Mesenchymal stem cell (in vitro differentiated cells and primary cell): Measurements from ENCODE around the gene MAP3K20.

ENCODE experiments used
- DNase-seq: peaks from one replicate; pipeline ENCODE4 v3.0.0-alpha.2; 2013
- H2AFZ ChIP-seq: one replicate; pipeline ENCODE4 v1.6.1; 2013; ENCODE audit warnings: low read depth, mild to moderate bottlenecking, control low read depth, inconsistent platforms, low read length, moderate library complexity
- H2AK5ac ChIP-seq: 2 replicates; pipeline ENCODE4 v1.6.1; 2013; ENCODE audit warnings: low read length, moderate library complexity, mild to moderate bottlenecking, inconsistent platforms; ENCODE audit not compliant: severe bottlenecking
- H2BK120ac ChIP-seq: one replicate; pipeline ENCODE4 v1.6.1; 2013; ENCODE audit warnings: low read depth, mild to moderate bottlenecking, inconsistent platforms, low read length, moderate library complexity
- H2BK12ac ChIP-seq, 2 experiments: one replicate each; pipeline ENCODE4 v1.6.1; 2013; ENCODE audit warnings: inconsistent platforms in 2 of 2, low read length in 2 of 2, mild to moderate bottlenecking in 2 of 2, moderate library complexity in 2 of 2, control low read depth in 1 of 2
- H2BK15ac ChIP-seq: one replicate; pipeline ENCODE4 v1.6.1; 2013; ENCODE audit warnings: mild to moderate bottlenecking, low read depth, inconsistent platforms; ENCODE audit not compliant: poor library complexity, severe bottlenecking
- H2BK5ac ChIP-seq: 2 replicates; pipeline ENCODE4 v1.6.1; 2013; ENCODE audit warnings: low read depth, mild to moderate bottlenecking, low read length, control low read depth, inconsistent platforms; ENCODE audit not compliant: poor library complexity, severe bottlenecking
- H3K14ac ChIP-seq, 2 experiments: one replicate each; pipeline ENCODE4 v1.6.1; 2013; ENCODE audit warnings: inconsistent platforms in 2 of 2, low read length in 2 of 2, control low read depth in 1 of 2, mild to moderate bottlenecking in 1 of 2, moderate library complexity in 1 of 2
- H3K18ac ChIP-seq, 2 experiments: one replicate each; pipeline ENCODE4 v1.6.1; 2013; ENCODE audit warnings: inconsistent platforms in 2 of 2, low read length in 2 of 2, control low read depth in 1 of 2, low read depth in 1 of 2, mild to moderate bottlenecking in 1 of 2
- H3K23ac ChIP-seq, 2 experiments: one replicate each; pipeline ENCODE4 v1.6.1; 2013; ENCODE audit warnings: inconsistent platforms in 2 of 2, low read length in 2 of 2, mild to moderate bottlenecking in 2 of 2, moderate library complexity in 2 of 2, control low read depth in 1 of 2
- H3K27ac ChIP-seq: 2 replicates; pipeline ENCODE4 v1.5.1; 2013; ENCODE audit warnings: mild to moderate bottlenecking, moderate library complexity, low read length, control low read depth, inconsistent platforms; ENCODE audit not compliant: poor library complexity, severe bottlenecking
- H3K27me3 ChIP-seq, 2 experiments: 2 replicates each; pipeline versions ENCODE4 v1.6.1 to v1.7.0; 2013; ENCODE audit warnings: low read length in 2 of 2, mild to moderate bottlenecking in 2 of 2, moderate library complexity in 2 of 2, control low read depth in 1 of 2, inconsistent platforms in 1 of 2; ENCODE audit not compliant: control insufficient read depth in 1 of 2, insufficient read depth in 1 of 2
- H3K36me3 ChIP-seq, 2 experiments: 2 replicates each; pipeline versions ENCODE4 v1.6.1 to v1.7.0; 2013; ENCODE audit warnings: low read length in 2 of 2, control low read depth in 1 of 2, inconsistent platforms in 1 of 2, low read depth in 1 of 2, mild to moderate bottlenecking in 1 of 2; ENCODE audit not compliant: insufficient read depth in 2 of 2, control insufficient read depth in 1 of 2
- H3K4ac ChIP-seq, 2 experiments: one replicate each; pipeline ENCODE4 v1.6.1; 2013; ENCODE audit warnings: inconsistent platforms in 2 of 2, low read length in 2 of 2, mild to moderate bottlenecking in 2 of 2, moderate library complexity in 2 of 2, control low read depth in 1 of 2, low read depth in 1 of 2
- H3K4me1 ChIP-seq: 2 replicates; pipeline ENCODE4 v1.6.1; 2013; ENCODE audit warnings: low read depth, low read length, control low read depth; ENCODE audit not compliant: control insufficient read depth, insufficient read depth
- H3K4me2 ChIP-seq: 2 replicates; pipeline ENCODE4 v1.6.1; 2013; ENCODE audit warnings: low read length, mild to moderate bottlenecking, inconsistent platforms; ENCODE audit not compliant: poor library complexity, severe bottlenecking
- H3K4me3 ChIP-seq, 2 experiments: 2 replicates each; pipeline versions ENCODE4 v1.5.1 to v1.7.0; 2013; ENCODE audit warnings: low read length in 2 of 2, mild to moderate bottlenecking in 2 of 2, control low read depth in 1 of 2, low read depth in 1 of 2; ENCODE audit not compliant: insufficient read depth in 1 of 2
- H3K79me1 ChIP-seq: replicated peaks from 2 replicates; pipeline ENCODE4 v1.6.1; 2013; ENCODE audit warnings: mild to moderate bottlenecking, control low read depth, low read length, inconsistent platforms; ENCODE audit not compliant: poor library complexity, severe bottlenecking
- H3K9ac ChIP-seq: 2 replicates; pipeline ENCODE4 v1.7.0; 2013; ENCODE audit warnings: mild to moderate bottlenecking, low read length, moderate library complexity
- H3K9me3 ChIP-seq: 2 replicates; pipeline ENCODE4 v1.7.0; 2013; ENCODE audit warnings: mild to moderate bottlenecking, low read length; ENCODE audit not compliant: control insufficient read depth
- H4K8ac ChIP-seq: one replicate; pipeline ENCODE4 v1.6.1; 2013; ENCODE audit warnings: inconsistent platforms, mild to moderate bottlenecking, low read length, moderate library complexity
- H4K91ac ChIP-seq: one replicate; pipeline ENCODE4 v1.6.1; 2013; ENCODE audit warnings: mild to moderate bottlenecking, low read length, inconsistent platforms
- WGBS: methylation state at CpG from one replicate; pipeline ENCODE4 v1.1.7; 2013; ENCODE audit warnings: mixed read lengths; 5-methylcytosine and 5-hydroxymethylcytosine counted together

Gene MAP3K20

DNA sequence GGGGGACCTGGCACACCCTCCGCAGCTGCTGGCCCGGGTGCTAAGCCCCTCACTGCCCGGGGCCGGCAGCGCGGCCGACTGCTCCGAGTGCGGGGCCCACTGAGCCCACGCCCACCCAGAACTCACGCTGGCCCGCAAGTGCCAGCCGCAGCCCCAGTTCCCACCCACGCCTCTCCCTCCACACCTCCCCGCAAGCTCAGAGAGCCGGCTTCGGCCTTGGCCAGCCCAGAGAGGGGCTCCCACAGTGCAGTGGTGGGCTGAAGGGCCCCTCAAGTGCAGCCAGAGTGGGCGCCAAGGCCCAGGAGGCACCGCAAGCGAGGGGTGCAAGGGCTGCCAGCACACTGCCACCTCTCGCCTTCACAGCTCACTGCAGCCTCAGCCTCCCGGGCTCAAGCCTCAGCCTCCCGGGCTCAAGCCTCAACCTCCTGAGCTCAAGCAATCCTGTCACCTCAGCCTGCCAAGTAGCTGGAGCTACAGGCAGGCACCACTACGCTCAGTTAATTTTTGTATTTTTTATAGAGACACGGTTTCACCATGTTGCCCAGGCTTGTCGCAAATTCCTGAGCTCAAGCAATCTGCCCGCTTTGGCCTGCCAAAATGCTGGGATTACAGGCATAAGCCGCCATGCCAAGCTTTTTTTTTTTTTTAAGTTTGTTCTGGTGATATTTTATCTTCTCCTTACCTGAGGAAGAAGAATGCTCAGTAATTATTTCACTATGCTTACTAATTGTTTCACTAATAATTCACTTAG lies 207.3 kb downstream of the MAP3K20 start:
- Histone ChIP-seq H2BK120ac (no peak overlapping the region), H2BK15ac (no peak overlapping the region), H3K9ac (no peak overlapping the region), H4K8ac (no peak overlapping the region), H3K4me1 (no peaks in the 10 kb centered on the region), H3K4me2 (no peak overlapping the region), H3K36me3 (no peaks in the 10 kb centered on the region), H4K91ac (no peak overlapping the region), H2BK12ac (no peak overlapping the region), H2AK5ac (no peak overlapping the region), H3K14ac (no peak overlapping the region), H3K27me3 (no peaks in the 10 kb centered on the region), H3K4ac (no peak overlapping the region), H3K4me3 (no peak overlapping the region), H3K23ac (no peak overlapping the region), H3K79me1 (no peaks in the 10 kb centered on the region), H2BK5ac (no peak overlapping the region), H3K9me3 (no peaks in the 10 kb centered on the region), H3K27ac (no peak overlapping the region), H3K18ac (no peak overlapping the region), H2AFZ (no peak overlapping the region)
- no peak for DNase-seq
- WGBS = 93% methylated on average over 27 of the region's 28 CpGs

DNA sequence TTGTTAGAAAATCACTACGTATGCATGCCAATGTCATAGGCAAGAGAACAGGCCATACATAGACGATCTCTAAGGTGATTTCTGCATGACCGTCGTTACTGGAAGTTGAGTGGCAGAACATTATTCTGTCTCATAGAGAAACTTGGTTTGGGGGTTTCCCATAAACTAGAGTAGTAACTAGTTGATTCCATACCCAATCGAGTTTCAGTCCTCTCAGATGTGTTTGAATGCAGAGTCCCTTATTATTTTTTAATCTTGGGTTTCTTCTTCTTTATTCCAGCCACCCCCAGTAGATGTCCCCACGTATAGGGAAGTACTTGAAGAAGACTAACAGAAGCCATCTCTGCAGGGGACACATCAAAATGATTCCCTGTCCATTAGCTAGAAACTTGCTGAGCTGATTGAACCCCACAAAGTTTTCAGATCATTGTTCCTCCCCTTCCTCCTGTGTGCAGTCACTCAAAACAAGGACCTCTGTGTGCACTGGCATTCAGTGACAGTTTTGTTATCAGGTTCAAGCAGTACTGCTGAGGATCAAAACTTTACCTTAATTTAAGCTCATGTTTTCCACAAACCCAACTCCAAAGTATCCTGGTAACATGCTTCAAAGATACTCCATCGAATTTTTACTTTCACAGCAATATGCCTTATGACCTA lies 210.6 kb downstream of the MAP3K20 start:
- H3K9me3 ChIP-seq = no peaks in the 10 kb centered on the region
- no peak overlapping the region for H2BK12ac ChIP-seq
- no peak overlapping the region for H3K18ac ChIP-seq
- no peak overlapping the region for H3K9ac ChIP-seq
- no peak overlapping the region for H2BK5ac ChIP-seq
- WGBS = 83% methylated on average over 6 of the region's 7 CpGs
- no peak overlapping the region for H3K23ac ChIP-seq
- H3K27me3 ChIP-seq = no peaks in the 10 kb centered on the region
- no peak overlapping the region for H3K14ac ChIP-seq
- no peak overlapping the region for H2AFZ ChIP-seq
- H3K4me2 ChIP-seq = no peak overlapping the region
- H2AK5ac ChIP-seq = no peak overlapping the region
- H4K91ac ChIP-seq = no peak overlapping the region
- no peak for DNase-seq
- no peak overlapping the region for H2BK120ac ChIP-seq
- no peak overlapping the region for H2BK15ac ChIP-seq
- no peak overlapping the region for H3K27ac ChIP-seq
- no peak overlapping the region for H4K8ac ChIP-seq
- H3K79me1 ChIP-seq = no peaks in the 10 kb centered on the region
- no peaks in the 10 kb centered on the region for H3K4me1 ChIP-seq
- H3K4ac ChIP-seq = no peak overlapping the region
- H3K36me3 ChIP-seq = no peaks in the 10 kb centered on the region
- H3K4me3 ChIP-seq = no peak overlapping the region

DNA sequence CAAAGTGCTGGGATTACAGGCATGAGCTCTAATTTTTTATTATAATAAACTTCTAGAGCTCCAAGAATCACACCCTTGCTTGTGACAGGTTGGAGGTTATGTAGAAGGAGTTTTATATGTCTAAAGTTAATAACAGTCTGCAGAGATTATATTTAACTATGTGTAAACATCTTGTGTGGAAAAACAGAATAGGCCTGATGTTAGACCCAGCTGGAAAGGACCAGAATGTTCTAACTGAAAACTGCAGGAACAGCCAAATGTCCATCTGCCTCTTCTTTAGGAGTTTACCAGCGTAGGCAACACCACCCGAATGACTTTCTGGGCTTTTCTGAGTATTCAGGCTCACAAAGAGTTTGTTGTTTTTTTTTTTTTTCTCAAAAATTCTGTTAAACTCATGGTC lies 211.9 kb downstream of the MAP3K20 start:
- Histone ChIP-seq H3K23ac (no peak overlapping the region), H3K4me1 (no peaks in the 10 kb centered on the region), H3K4ac (no peak overlapping the region)

DNA sequence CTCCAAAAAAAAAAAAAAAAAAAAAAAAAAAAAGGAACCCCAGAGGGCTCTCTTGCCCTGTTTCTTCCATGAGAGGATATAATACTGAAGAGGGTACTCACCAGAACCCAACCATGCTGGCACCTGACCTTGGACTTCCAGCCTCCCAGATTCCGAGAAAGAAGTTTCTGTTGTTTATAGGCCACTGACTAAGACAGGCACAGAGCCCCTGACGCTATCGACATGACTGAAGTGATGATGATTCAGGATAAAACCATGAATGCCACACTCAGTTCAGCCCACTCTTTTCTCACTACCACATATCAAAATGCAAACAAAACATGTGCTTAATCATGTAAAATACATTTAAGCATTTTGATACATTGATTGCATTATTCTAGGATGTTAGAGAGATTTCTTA lies 212.9 kb downstream of the MAP3K20 start:
- H2BK12ac ChIP-seq = no peak overlapping the region

More for the DNA sequence above, 211.9 kb downstream of the MAP3K20 start:
- H3K9ac ChIP-seq = no peak overlapping the region
- no peak overlapping the region for H4K8ac ChIP-seq
- no peak overlapping the region for H2AK5ac ChIP-seq
- no peak overlapping the region for H2AFZ ChIP-seq
- H3K79me1 ChIP-seq = no peaks in the 10 kb centered on the region
- no peak overlapping the region for H3K18ac ChIP-seq
- H3K14ac ChIP-seq = no peak overlapping the region
- no peaks in the 10 kb centered on the region for H3K36me3 ChIP-seq
- H3K4me2 ChIP-seq = no peak overlapping the region
- H3K4me3 ChIP-seq = no peak overlapping the region
- H3K9me3 ChIP-seq = peaks cover 7% of the 10 kb centered on the region
- no peaks in the 10 kb centered on the region for H3K27me3 ChIP-seq
- 93% methylated on average over 2 of the region's 2 CpGs for WGBS
- H2BK12ac ChIP-seq = no peak overlapping the region
- no peak overlapping the region for H2BK5ac ChIP-seq
- H3K27ac ChIP-seq = no peak overlapping the region
- no peak overlapping the region for H2BK120ac ChIP-seq
- no peak overlapping the region for H4K91ac ChIP-seq
- no peak overlapping the region for H2BK15ac ChIP-seq
- no peak for DNase-seq

More for the DNA sequence above, 212.9 kb downstream of the MAP3K20 start:
- H3K27ac ChIP-seq = no peak overlapping the region
- no peak overlapping the region for H3K4me2 ChIP-seq
- no peak overlapping the region for H3K9ac ChIP-seq
- DNase-seq = peak; percentile 12
- no peak overlapping the region for H2BK15ac ChIP-seq
- H2BK5ac ChIP-seq = no peak overlapping the region
- WGBS = 77% methylated on average over 3 of the region's 3 CpGs
- H3K4me1 ChIP-seq = no peaks in the 10 kb centered on the region
- no peak overlapping the region for H3K23ac ChIP-seq
- H3K36me3 ChIP-seq = no peaks in the 10 kb centered on the region
- no peak overlapping the region for H3K4me3 ChIP-seq
- no peak overlapping the region for H3K14ac ChIP-seq
- H2AFZ ChIP-seq = no peak overlapping the region
- H3K4ac ChIP-seq = no peak overlapping the region
- no peaks in the 10 kb centered on the region for H3K27me3 ChIP-seq
- no peak overlapping the region for H2BK120ac ChIP-seq
- H4K8ac ChIP-seq = no peak overlapping the region
- H3K79me1 ChIP-seq = no peaks in the 10 kb centered on the region
- peaks cover 11% of the 10 kb centered on the region for H3K9me3 ChIP-seq
- H2AK5ac ChIP-seq = no peak overlapping the region
- H3K18ac ChIP-seq = no peak overlapping the region
- H4K91ac ChIP-seq = no peak overlapping the region
